ENCODE results near the gene HOXB8. TPM values are rescaled to one million over a fixed set of nuclear protein-coding genes. Genes with fewer than 3 reads are reported as not detected.

Gene HOXB8
- total and polyA plus RNA-seq, 2 donors (not counting 3 experiments of a cell fraction or from before 2014, with no cell fraction given), result 1.7 to 2.4 TPM

DNA sequence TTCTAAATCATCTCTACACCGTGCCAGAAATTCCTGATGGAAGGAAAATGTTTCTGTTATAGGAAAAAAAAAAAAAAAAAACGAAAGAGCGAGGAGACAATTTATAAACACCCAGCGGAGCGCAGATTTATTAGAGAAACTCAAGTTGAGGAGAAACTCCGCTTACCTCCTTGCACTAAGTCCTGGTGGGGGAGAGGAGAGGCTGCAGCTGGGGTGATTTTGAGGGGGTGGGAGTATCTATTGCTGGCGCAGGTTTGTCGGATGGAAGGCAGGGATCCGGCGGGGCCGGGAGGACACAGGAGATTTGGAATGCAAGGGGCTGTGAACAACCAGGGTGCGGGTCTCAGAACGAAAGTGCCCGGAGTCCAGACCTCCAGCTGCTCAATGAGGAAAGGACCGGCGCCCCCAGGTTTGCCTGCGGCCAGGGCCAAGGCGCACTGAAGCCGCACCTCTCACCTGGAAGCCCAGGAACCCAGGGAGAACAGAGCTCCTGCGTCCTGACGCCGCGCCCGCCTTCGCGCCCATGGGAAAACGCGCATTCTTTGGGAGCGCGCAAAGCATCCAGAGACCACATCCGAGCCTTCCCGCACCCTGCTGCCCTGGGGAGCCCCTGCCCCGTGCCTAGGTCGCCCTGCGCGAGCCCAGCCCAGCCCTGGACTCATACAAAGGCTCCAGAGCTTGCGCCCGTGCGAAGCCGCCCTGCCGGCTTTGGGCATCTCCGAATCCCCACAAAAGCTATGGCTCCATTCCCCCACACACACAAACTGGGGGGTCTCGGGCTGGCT is 2.6 kb upstream of the HOXB8 start:
- DNase-seq (ENCODE audit: low read depth, low spot score) (no peak), FAIRE-seq (no peak)
- peaks cover 59 to 72% of the 10 kb centered on the region in 2 experiments for H3K27me3 ChIP-seq (ENCODE audit: control insufficient read depth in 2 of 2, insufficient read depth in 2 of 2, low read length in 2 of 2)
- dilution Hi-C loops (cut with MboI; ENCODE audit: extremely low pct_ligation_motif_present, low sequenced_read_pairs) (no loop called here), intact Hi-C loops (cut with micrococcal nuclease) (loop anchor here (1.0 to 5.0 kb wide), 8 partner anchors 125 to 592 kb away; no protein-coding TSS in a partner anchor)
- no peak overlapping the region for H3K27ac ChIP-seq (ENCODE audit: insufficient read depth, low read depth, low read length)
- H3K4me1 ChIP-seq (ENCODE audit: control insufficient read depth, extremely low read depth, insufficient read depth, low read length), result peaks cover 31% of the 10 kb centered on the region
- H3K9me3 ChIP-seq (replicated peaks; ENCODE audit: control insufficient read depth, insufficient read depth, low read length), result no peaks in the 10 kb centered on the region
- H3K4me2 ChIP-seq (ENCODE audit: insufficient read depth, low read length), result peak overlapping the region; percentile 13
- peaks cover 2% of the 10 kb centered on the region for H3K79me2 ChIP-seq (ENCODE audit: control insufficient read depth, insufficient read depth, low read length)
- H2AFZ ChIP-seq (ENCODE audit: low read depth, low read length), result no peak overlapping the region
- no peaks in the 10 kb centered on the region for H3K9me1 ChIP-seq (replicated peaks; ENCODE audit: control insufficient read depth, extremely low read depth, insufficient read depth, low read length)
- peak; percentile 98 for TF ChIP-seq EZH2 (IDR thresholded peaks at IDR 0.05; ENCODE audit: borderline replicate concordance, low read depth, low read length, severe bottlenecking)
- TF ChIP-seq, protein P1, sequence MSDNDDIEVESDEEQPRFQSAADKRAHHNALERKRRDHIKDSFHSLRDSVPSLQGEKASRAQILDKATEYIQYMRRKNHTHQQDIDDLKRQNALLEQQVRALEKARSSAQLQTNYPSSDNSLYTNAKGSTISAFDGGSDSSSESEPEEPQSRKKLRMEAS (IDR thresholded peaks at IDR 0.05; ENCODE audit: insufficient read depth, insufficient read length), result no peak
- H3K36me3 ChIP-seq (ENCODE audit: control insufficient read depth in 2 of 2, extremely low read depth in 1 of 2, insufficient read depth in 2 of 2, low read length in 2 of 2), result no peaks in the 10 kb centered on the region
- ChIA-PET POLR2A (interaction anchor here (0.6 kb wide), 1 partner anchor 391 kb away, joined by 3 read pairs; no protein-coding TSS in a partner anchor), CTCF (interaction anchor here (0.7 to 6.3 kb wide), 27 partner anchors 8 to 599 kb away, joined by 3 to 45 read pairs (median 6); no protein-coding TSS in a partner anchor)
- H3K4me3 ChIP-seq (replicated peaks in 1 of 3; ENCODE audit: insufficient read depth in 1 of 3, low read depth in 1 of 3, low read length in 3 of 3), result no peak overlapping the region
- H3K9ac ChIP-seq (replicated peaks; ENCODE audit: extremely low read depth, insufficient read depth, low read length), result no peak overlapping the region
- BruUV-seq (replicated peaks), result no TSS peak
- H4K20me1 ChIP-seq (replicated peaks; ENCODE audit: control insufficient read depth, extremely low read depth, insufficient read depth, low read length), result no peaks in the 10 kb centered on the region

DNA sequence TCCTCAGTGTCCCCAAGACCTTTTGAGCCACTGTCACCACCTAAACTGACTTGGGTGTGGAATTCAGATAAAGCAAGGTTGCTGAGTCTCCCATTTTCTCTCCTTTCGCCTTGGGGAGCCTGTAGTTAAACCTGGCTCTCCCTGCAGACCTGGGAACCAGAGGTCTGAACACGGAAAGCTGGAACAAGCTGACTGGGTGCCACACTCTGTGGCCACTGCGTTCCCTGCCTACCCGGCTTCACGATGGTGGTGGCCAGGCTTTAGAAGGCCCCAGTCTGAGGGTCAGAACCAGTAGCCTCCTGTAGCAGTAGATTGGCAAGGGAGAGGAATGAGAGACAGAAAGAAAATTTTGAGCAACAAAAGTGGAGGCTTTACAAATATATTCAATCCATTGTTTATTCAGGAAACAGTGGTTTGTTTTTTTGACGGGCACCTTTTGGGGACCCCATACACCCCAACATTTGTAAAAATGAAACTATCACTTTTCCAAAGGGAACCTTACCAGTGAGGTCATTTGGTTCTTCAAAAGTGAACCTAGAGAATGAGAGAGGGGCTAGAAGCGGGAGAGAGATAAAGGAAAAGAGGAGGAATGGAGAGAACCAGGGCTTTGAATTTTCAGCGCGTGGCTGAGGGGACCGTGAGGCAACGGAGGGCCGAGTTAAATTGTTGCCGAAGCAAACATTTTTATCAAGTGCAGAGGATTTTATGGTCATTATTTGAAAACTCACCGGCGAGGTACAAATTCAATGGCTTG is 1.8 kb upstream of the HOXB8 start:
- H3K36me3 ChIP-seq (ENCODE audit: control insufficient read depth in 2 of 2, extremely low read depth in 1 of 2, insufficient read depth in 2 of 2, low read length in 2 of 2), result no peaks in the 10 kb centered on the region
- H3K9ac ChIP-seq (replicated peaks; ENCODE audit: extremely low read depth, insufficient read depth, low read length), result no peak overlapping the region
- dilution Hi-C loops (cut with MboI; ENCODE audit: extremely low pct_ligation_motif_present, low sequenced_read_pairs) (no loop called here), intact Hi-C loops (cut with micrococcal nuclease) (loop anchor here (5.0 kb wide), 2 partner anchors 465 to 480 kb away; no protein-coding TSS in a partner anchor)
- no peak overlapping the region for H2AFZ ChIP-seq (ENCODE audit: low read depth, low read length)
- H3K79me2 ChIP-seq (ENCODE audit: control insufficient read depth, insufficient read depth, low read length), result peaks cover 4% of the 10 kb centered on the region
- BruUV-seq (replicated peaks), result no TSS peak
- no peaks in the 10 kb centered on the region for H3K9me1 ChIP-seq (replicated peaks; ENCODE audit: control insufficient read depth, extremely low read depth, insufficient read depth, low read length)
- ChIA-PET CTCF (interaction anchor here (0.8 to 4.9 kb wide), 15 partner anchors 7 to 591 kb away, joined by 3 to 37 read pairs (median 10); no protein-coding TSS in a partner anchor), POLR2A (no interaction called here)
- no peak overlapping the region for H3K4me2 ChIP-seq (ENCODE audit: insufficient read depth, low read length)
- no peak overlapping the region for H3K27ac ChIP-seq (ENCODE audit: insufficient read depth, low read depth, low read length)
- H3K4me1 ChIP-seq (ENCODE audit: control insufficient read depth, extremely low read depth, insufficient read depth, low read length), result peaks cover 34% of the 10 kb centered on the region
- no peaks in the 10 kb centered on the region for H3K9me3 ChIP-seq (replicated peaks; ENCODE audit: control insufficient read depth, insufficient read depth, low read length)
- DNase-seq (ENCODE audit: low read depth, low spot score) (no peak), FAIRE-seq (no peak)
- H3K4me3 ChIP-seq (replicated peaks in 1 of 3; ENCODE audit: insufficient read depth in 1 of 3, low read depth in 1 of 3, low read length in 3 of 3), result no peak overlapping the region
- H4K20me1 ChIP-seq (replicated peaks; ENCODE audit: control insufficient read depth, extremely low read depth, insufficient read depth, low read length), result no peaks in the 10 kb centered on the region
- TF ChIP-seq GATA2 (IDR thresholded peaks at IDR 0.05; ENCODE audit: insufficient read depth, insufficient read length, low read depth, low read length) (no peak), MYC (IDR thresholded peaks at IDR 0.05; ENCODE audit: low read depth, low read length) (no peak), EZH2 (IDR thresholded peaks at IDR 0.05; ENCODE audit: borderline replicate concordance, low read depth, low read length, severe bottlenecking) (no peak), POLR2A (IDR thresholded peaks at IDR 0.05; ENCODE audit: low read depth, low read length) (no peak)
- TF ChIP-seq, protein P1 (IDR thresholded peaks at IDR 0.05; ENCODE audit: insufficient read depth, insufficient read length), result no peak
- peaks cover 51 to 65% of the 10 kb centered on the region in 2 experiments for H3K27me3 ChIP-seq (ENCODE audit: control insufficient read depth in 2 of 2, insufficient read depth in 2 of 2, low read length in 2 of 2)
